ENCODE measurements around the gene IVD.
A peak's percentile ranks its signal among the peaks of the same experiment; 100 is the strongest.

IVD gene

DNA sequence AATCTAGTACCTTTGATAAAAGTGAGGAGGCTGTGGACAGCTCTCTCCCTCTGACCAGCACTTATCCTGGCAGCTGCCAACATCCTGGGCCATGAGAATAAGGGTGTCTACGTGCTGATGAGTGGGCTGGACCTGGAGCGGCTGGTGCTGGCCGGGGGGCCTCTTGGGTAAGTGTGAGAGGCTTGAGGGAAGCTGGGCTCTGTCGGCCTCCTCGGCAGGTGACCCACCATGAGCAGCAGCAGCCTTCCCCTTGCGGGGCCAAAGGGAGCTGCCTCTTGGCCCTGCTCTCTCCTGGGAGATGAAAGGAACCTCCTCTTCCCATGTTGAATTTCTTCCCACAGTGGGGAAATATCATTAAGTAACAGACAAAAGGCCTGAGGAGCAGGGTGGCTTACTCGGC, 9.2 kb downstream of the IVD start:
- no peak for DNase-seq (ENCODE audit: low read depth)

- no peak for DNase-seq (ENCODE audit: low read depth)
Measured at GRCh38 chr15:40415226-40415625, 9.6 kb downstream of the IVD start.

GRCh38 chr15:40416056-40416455, 10.5 kb downstream of the IVD start:
- DNase-seq (ENCODE audit: low read depth) = no peak

- DNase-seq (ENCODE audit: low read depth) = no peak
Measured at GRCh38 chr15:40418126-40418525, 12.5 kb downstream of the IVD start.

- DNase-seq (ENCODE audit: low read depth) = no peak
Measured at GRCh38 chr15:40420071-40420713, 14.6 kb downstream of the IVD start.

DNA sequence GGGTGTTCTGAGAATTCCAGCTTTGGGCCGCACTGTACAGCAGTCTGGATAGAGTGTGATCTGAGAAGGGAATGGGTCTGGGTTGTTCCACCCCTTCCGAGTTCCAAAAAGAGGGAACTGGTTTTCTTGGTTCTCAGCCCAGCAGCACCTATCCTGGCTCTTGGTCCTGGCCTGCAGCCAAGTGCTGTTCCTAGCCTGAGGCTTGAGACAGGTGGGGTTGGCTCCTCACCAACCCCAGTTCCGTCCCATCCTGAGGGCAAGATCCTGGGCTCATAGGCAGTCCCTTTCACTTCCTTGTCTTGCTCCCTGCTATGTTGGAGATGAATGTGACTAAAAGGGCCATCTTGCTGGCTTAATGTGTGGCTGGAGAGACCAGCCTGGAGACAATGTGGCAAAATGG, 15.2 kb downstream of the IVD start:
- no peak for DNase-seq (ENCODE audit: low read depth)

- DNase-seq (ENCODE audit: low read depth) = peak; percentile 46
Measured at GRCh38 chr15:40421246-40422157, 15.9 kb downstream of the IVD start.

DNA sequence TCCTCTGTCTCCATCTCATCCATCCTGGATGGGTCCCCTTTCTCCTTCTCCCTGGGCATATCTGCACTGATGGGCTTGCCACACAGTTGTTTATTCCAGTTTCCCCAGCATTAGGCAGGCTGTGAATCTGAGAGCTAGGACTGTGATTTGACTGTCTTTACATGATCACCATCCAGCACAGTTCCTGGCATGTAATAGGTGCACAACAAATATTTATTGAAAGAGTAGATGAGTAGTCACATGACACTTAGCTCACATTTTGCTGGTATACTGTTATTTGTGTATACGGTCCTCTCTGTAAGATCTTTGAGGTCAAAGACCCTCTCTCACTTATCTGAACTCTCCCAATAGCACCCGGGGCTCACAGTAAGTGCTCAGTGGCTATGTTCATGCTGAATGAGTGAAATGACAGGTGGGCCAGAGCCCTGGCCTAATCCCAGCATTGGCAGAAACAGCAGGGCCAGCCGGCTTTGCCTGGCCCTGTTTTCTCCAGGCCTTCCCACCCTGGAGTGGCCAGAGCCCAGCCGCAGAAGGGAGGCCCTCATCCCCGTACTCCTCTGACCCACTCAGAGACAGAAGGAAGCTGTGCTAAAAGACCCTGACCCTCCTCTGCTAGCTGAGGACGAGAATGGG, 19.0 kb downstream of the IVD start:
- no peak for DNase-seq (ENCODE audit: low read depth)

- DNase-seq (ENCODE audit: low read depth) = no peak
Measured at GRCh38 chr15:40425681-40426080, 20.1 kb downstream of the IVD start.

DNA sequence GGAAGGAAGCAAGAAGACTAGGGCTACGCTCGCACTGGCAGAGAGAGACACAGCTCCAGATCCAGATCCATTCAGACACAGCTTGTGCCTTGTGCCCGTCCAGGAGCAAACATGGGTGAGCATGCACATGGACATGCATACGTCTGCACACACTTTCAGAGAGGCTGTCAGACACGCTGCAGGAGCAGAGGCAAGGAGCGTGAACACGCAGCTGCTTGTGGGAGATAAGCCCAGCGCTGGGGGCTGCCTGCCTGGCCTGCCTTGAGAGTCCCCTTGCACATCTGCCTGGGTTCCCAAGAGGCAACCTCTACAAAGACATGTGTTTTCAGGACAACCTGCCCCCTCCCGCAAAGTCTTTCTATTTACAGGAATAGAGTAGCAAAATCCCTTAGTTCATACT, 21.6 kb downstream of the IVD start:
- DNase-seq (ENCODE audit: low read depth) = no peak

GRCh38 chr15:40428185-40428584, 22.6 kb downstream of the IVD start:
- no peak for DNase-seq (ENCODE audit: low read depth)

GRCh38 chr15:40429068-40429710, 23.6 kb downstream of the IVD start:
- no peak for DNase-seq (ENCODE audit: low read depth)

GRCh38 chr15:40430271-40430805, 24.7 kb downstream of the IVD start:
- peak; percentile 45 for DNase-seq (ENCODE audit: low read depth)

DNA sequence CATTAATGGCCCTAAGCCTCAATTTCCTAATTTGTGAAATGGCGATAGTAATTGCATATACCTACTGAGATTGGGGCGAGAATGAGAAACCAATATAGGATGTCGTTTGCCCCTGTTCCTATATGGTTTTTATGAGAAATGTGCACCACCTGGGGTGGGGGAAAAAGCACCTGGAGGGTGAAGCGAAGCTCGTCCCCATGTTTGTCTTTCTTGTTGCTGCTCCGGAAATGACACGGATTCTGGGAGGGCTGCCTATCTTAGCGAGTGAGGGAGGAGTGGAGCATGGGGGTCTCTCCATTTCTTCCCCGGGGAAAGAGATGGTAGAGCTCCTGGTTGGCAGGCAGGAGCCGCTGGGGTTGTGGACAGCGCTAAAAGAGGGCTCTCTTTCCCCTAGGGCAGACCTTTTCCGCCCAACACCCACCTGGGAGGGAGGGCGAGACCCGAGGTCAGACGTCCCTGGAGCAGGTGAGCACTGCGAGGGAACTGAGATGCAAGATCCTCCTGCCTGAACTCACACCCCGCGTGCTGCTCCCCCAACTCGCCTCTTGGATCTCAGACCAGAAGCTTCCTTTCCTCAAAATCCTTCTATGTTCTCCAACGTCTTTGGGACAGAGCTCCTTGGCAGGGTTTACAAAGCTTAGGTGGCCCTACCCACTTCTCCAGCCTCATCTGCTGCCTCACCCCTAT, 29.6 kb downstream of the IVD start:
- no peak for DNase-seq (ENCODE audit: low read depth)

DNA sequence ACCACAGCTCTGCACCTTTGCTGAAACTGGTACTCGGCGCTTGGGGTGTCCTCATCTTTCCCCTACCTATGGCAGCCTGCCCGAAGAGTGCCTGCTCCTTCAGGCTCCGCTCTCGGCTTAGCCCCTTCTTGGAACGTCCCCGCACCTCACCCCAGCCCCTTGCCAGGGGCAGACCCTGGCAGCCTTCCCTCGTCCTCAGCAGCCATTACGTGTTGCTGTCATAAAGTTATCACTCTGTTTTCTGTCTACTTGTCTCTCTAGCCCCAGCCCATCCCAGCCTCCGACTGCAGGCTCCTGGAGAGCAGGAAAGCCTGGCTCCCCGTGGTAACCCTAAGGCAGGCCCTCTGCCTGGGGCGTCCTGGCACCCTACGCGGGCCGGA, 30.1 kb downstream of the IVD start:
- no peak for DNase-seq (ENCODE audit: low read depth)

GRCh38 chr15:40436116-40436891, 30.7 kb downstream of the IVD start:
- no peak for DNase-seq (ENCODE audit: low read depth)

DNA sequence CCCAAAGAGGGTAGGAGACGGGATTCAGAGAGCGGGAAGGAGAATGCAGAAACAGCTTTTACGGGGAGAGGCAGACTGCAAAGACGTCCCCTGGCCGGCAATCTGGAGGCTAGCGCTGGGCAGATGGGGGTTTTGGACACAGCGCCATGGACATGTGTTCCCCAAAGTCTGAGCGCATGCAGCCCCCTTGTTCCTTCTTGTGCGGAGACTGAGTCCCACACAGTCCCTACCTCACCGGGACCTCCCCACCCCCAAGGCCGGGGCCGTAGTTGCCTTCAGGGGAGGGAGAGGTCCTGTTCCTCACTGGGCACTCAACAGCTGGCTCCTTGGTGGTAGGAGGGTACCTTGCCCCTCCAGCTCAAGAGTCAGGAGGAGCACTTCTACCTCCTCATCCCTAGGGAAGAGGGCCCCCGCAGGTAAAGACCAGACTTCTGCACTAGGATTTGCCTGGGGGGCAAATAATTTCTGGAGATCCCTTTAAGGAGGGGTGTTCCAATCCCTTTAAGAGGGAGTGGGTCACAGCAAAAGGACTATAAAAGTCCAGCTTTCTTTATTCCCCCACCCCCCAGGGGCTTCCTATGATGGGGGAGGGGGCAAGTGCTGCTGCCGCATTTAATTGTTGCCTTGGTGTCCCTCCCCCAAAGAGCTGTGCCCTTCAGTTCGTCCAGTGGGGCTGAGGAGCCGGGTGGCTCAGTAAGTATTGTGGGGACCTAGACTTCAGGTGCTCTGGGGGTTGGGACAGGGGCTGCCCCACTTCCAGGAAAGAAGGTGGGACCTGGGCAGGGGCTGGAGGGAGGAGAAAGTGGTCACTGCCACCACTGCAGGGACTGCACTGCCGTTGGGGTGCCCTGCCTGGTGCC, 31.5 kb downstream of the IVD start:
- DNase-seq (ENCODE audit: low read depth) = no peak

GRCh38 chr15:40437752-40438687, 32.4 kb downstream of the IVD start:
- DNase-seq (ENCODE audit: low read depth) = no peak

DNA sequence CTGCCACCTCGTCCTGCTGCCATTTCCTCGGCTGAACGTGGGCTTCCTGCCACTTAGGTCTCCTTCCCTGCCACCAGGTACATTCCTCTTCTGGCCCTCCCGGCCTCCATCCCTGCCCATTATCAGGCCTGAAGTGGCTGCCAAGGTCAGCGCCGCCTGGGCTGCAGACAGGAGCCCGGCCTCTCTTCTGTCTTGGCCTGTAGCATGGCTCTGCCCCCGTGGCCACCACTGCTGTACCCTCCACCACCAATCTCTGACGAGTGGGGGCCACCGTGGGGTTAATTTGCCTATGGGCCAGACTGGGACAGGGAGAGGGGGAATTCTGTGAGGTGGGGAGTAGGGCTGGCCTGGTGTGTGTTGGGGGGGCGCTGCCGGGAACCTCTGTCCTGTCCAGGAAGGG, 33.1 kb downstream of the IVD start:
- DNase-seq (ENCODE audit: low read depth) = no peak

Data from amniotic epithelial cell (primary cell).